ENCODE results near the gene KCND3.

- TF ChIP-seq CTCF (conservative IDR thresholded peaks at IDR 0.05; ENCODE audit: low read length) (no peak), EZH2phosphoT487 (IDR thresholded peaks at IDR 0.05; ENCODE audit: borderline replicate concordance) (no peak)
Measured at GRCh38 chr1:112034277-112034676, 44.8 kb upstream of the KCND3 start.
